ENCODE measurements around the gene LCN12.

GRCh38 chr9:136975644-136976043, 23.6 kb downstream of the LCN12 start:
- TF ChIP-seq SMC3 (IDR thresholded peaks at IDR 0.05; ENCODE audit: low read depth, low read length) (no peak), EP300 (IDR thresholded peaks at IDR 0.05; ENCODE audit: borderline replicate concordance in 1 of 2, low read depth in 1 of 2, low read length in 1 of 2) (no peak), EZH2phosphoT487 (IDR thresholded peaks at IDR 0.05; ENCODE audit: borderline replicate concordance, low read depth) (no peak), TAF1 (IDR thresholded peaks at IDR 0.05; ENCODE audit: borderline replicate concordance, low read depth, low read length) (no peak), CTCF (IDR thresholded peaks at IDR 0.05) (peak; percentile 21), REST (IDR thresholded peaks at IDR 0.05; ENCODE audit: low read depth, low read length) (no peak), SIN3A (IDR thresholded peaks at IDR 0.05; ENCODE audit: borderline replicate concordance, low read depth, low read length) (no peak)

Measured in SK-N-SH (cell line).